K562 treated with DMSO at 1 percent for 48 hours (cell line): ENCODE data around the gene SLC45A3. TPM values are rescaled to one million over a fixed set of nuclear protein-coding genes. Genes with fewer than 3 reads are reported as not detected.

ENCODE experiments used
- total RNA-seq: library from RNA; unstranded; fragments of 300-600 nt; gene quantifications from 2 replicates; pipeline ENCODE4 v1.2.3, GENCODE V29; 2022; ENCODE audit warnings: low replicate concordance; ENCODE audit errors: extremely low read depth

Gene SLC45A3, protein sequence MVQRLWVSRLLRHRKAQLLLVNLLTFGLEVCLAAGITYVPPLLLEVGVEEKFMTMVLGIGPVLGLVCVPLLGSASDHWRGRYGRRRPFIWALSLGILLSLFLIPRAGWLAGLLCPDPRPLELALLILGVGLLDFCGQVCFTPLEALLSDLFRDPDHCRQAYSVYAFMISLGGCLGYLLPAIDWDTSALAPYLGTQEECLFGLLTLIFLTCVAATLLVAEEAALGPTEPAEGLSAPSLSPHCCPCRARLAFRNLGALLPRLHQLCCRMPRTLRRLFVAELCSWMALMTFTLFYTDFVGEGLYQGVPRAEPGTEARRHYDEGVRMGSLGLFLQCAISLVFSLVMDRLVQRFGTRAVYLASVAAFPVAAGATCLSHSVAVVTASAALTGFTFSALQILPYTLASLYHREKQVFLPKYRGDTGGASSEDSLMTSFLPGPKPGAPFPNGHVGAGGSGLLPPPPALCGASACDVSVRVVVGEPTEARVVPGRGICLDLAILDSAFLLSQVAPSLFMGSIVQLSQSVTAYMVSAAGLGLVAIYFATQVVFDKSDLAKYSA
- total RNA-seq, result not detected in 2 replicates

GRCh38 chr1:205680073-205680851, at the start of gene SLC45A3:
SLC45A3 (minus strand) TSS chr1:205680509; CDS start chr1:205664656, 15,853 bp downstream.

GRCh38 chr1:205631768-205632668, 48.3 kb downstream of the SLC45A3 start, which contains the start of gene ELK4:
ELK4 (minus strand) TSS chr1:205632011; CDS start chr1:205623882, 8,129 bp downstream.

Other genes with a start within 250 kb of the SLC45A3 start
- not detected in 2 replicates for gene BLACAT1, start 224.5 kb downstream of the SLC45A3 start, total RNA-seq
- gene CDK18, start 175.8 kb downstream of the SLC45A3 start, total RNA-seq, result not detected in 2 replicates
- not detected in 2 replicates for gene ELK4, start 48.5 kb downstream of the SLC45A3 start, total RNA-seq
- not detected in 2 replicates for gene NUCKS1, start 69.7 kb upstream of the SLC45A3 start, total RNA-seq
- gene RAB29, start 95.0 kb upstream of the SLC45A3 start, total RNA-seq, result not detected in 2 replicates
- not detected in 2 replicates for gene SLC41A1, start 132.7 kb upstream of the SLC45A3 start, total RNA-seq
- gene PM20D1, start 169.6 kb upstream of the SLC45A3 start, total RNA-seq, result not detected in 2 replicates